Bronchial epithelial cell (primary cell): Measurements from ENCODE around the gene B4GALNT4. TPM values are rescaled to one million over a fixed set of nuclear protein-coding genes. Genes with fewer than 3 reads are reported as not detected.
"Not testable (repeated sequence)": the region's sequence is repeated elsewhere in the genome, so short reads cannot be mapped to it uniquely, and the experiment has no call there.

Experiments
- DNase-seq: peaks from one replicate; pipeline ENCODE4 v3.0.0-alpha.2; 2010; ENCODE audit warnings: low read depth
- FAIRE-seq: peaks from 2 replicates; lab custom pipeline; 2011; peaks lifted over from hg19 to GRCh38; lab: Jason Lieb, UNC
- H3K27me3 ChIP-seq: 2 replicates; pipeline ENCODE4 v1.5.1; 2011; ENCODE audit warnings: low read length; ENCODE audit not compliant: control insufficient read depth, insufficient read depth
- H3K36me3 ChIP-seq: 2 replicates; pipeline ENCODE4 v1.5.1; 2011; ENCODE audit warnings: low read length; ENCODE audit not compliant: control insufficient read depth, insufficient read depth
- H3K4me3 ChIP-seq: 2 replicates; pipeline ENCODE4 v1.5.1; 2011; ENCODE audit warnings: mild to moderate bottlenecking, low read depth, low read length, control low read depth
- CTCF ChIP-seq: IDR thresholded peaks from 2 replicates; pipeline ENCODE4 v1.5.1; 2011; ENCODE audit warnings: mild to moderate bottlenecking, moderate library complexity, low read length, control low read depth, inconsistent platforms; ENCODE audit not compliant: insufficient read depth, severe bottlenecking
- total RNA-seq: library from RNA; depleted of rRNA; stranded (reverse); fragments of >200 nt; gene quantifications from 2 replicates; pipeline ENCODE4 v1.2.1, GENCODE V29; 2014

Gene B4GALNT4
- 10.8 and 11.4 TPM in 2 replicates for total RNA-seq

GRCh38 chr11:369336-370018, at the start of gene B4GALNT4:
Gene B4GALNT4 (plus strand): TSS chr11:369499. CDS start chr11:369804, 305 bp downstream.
- no peak for DNase-seq
- no peak for TF ChIP-seq CTCF
- Histone ChIP-seq H3K4me3 (peak within 1 kb of the TSS; percentile 42), H3K36me3 (peaks cover 5% of the 10 kb centered on the region), H3K27me3 (peaks cover 15% of the 10 kb centered on the region)
- FAIRE-seq, result no peak

- H3K4me3 ChIP-seq, result peak overlapping the region; percentile 35
- DNase-seq, H3K27me3 ChIP-seq, FAIRE-seq, H3K36me3 ChIP-seq: not testable (repeated sequence)
Observed at GRCh38 chr11:319888-320273, 49.4 kb upstream of the B4GALNT4 start.

- DNase-seq, result no peak
- TF ChIP-seq CTCF, result no peak
- no peaks in the 10 kb centered on the region for H3K36me3 ChIP-seq
- FAIRE-seq, result no peak
- no peak overlapping the region for H3K4me3 ChIP-seq
- H3K27me3 ChIP-seq, result no peaks in the 10 kb centered on the region
Observed at GRCh38 chr11:324156-324555, 45.1 kb upstream of the B4GALNT4 start.

GRCh38 chr11:324593-325517, 44.4 kb upstream of the B4GALNT4 start:
- H3K36me3 ChIP-seq, H3K4me3 ChIP-seq, FAIRE-seq, H3K27me3 ChIP-seq, DNase-seq: not testable (repeated sequence)

- no peak overlapping the region for H3K4me3 ChIP-seq
- no peak for TF ChIP-seq CTCF
- no peaks in the 10 kb centered on the region for H3K27me3 ChIP-seq
- DNase-seq (no peak), FAIRE-seq (no peak)
- H3K36me3 ChIP-seq, result no peaks in the 10 kb centered on the region
Observed at GRCh38 chr11:325796-326591, 43.3 kb upstream of the B4GALNT4 start.

GRCh38 chr11:326592-326841, 42.8 kb upstream of the B4GALNT4 start:
- no peak for FAIRE-seq
- TF ChIP-seq CTCF, result no peak
- Histone ChIP-seq H3K36me3 (no peaks in the 10 kb centered on the region), H3K27me3 (no peaks in the 10 kb centered on the region), H3K4me3 (no peak overlapping the region)
- no peak for DNase-seq
